NAMALWA (cell line): ENCODE results near the gene STUM.
"Not testable (repeated sequence)": the region's sequence is repeated elsewhere in the genome, so short reads cannot be mapped to it uniquely, and the experiment has no call there.

Experiments used
- DNase-seq: peaks from one replicate; pipeline ENCODE4 v3.0.0-alpha.2; 2015; ENCODE audit warnings: low spot score

STUM gene

GRCh38 chr1:226548256-226549093, at the start of gene STUM:
TSS of gene STUM (plus strand) at chr1:226548764. CDS start at chr1:226548905, 141 bp downstream.
- no peak for DNase-seq

DNA sequence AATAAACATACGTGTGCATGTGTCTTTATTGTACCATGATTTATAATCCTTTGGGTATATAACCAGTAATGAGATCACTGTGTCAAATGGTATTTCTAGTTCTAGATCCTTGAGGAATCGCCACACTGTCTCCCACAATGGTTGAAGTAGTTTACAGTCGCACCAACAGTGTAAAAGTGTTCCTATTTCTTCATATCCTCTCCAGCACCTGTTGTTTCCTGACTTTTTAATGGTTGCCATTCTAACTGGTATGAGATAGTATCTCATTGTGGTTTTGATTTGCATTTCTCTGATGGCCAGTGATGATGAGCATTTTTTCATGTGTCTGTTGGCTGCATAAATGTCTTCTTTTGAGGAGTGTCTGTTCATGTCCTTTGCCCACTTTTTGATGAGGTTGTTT, 48.9 kb upstream of the STUM start:
- not testable (repeated sequence) for DNase-seq

GRCh38 chr1:226506021-226506420, 42.5 kb upstream of the STUM start:
- DNase-seq = no peak

DNA sequence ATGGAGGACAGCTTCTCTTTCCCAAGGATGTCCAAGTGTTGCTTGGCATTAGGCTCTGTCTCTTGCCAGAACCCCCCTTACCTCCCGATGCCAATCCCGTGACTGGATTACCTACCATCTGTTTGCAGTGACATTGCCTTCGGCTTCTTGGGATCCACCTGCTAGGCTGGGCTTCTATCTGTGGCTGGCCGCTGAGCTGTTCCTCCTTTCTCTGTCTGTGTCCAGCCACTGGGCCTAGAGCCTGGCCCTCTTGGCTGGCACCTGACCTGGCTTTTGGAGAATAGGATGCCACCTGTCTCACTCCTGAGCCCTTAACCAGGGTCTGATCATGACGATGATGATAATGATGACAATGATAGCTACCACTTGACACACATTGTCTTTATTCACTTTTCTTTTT, 41.6 kb upstream of the STUM start:
- DNase-seq = no peak

DNA sequence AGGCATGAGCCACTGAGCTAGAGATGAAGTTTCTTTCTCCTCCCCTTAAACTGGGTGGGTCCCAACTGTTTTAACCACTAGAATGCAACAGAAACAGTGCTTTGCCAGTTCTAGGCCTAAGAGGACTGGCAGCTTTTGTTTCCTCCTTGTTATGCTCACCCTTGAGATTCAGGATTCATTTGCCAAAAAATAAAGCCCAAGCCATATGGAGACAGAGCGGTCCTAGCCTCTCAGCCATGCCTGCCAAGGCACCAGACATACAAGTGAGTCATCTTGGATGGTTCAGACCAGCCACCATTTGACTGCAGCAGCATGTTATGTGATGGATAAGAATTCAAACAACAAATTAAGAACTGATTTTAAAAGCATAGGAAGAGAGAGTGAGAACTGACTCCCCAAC, 38.1 kb upstream of the STUM start:
- no peak for DNase-seq

DNA sequence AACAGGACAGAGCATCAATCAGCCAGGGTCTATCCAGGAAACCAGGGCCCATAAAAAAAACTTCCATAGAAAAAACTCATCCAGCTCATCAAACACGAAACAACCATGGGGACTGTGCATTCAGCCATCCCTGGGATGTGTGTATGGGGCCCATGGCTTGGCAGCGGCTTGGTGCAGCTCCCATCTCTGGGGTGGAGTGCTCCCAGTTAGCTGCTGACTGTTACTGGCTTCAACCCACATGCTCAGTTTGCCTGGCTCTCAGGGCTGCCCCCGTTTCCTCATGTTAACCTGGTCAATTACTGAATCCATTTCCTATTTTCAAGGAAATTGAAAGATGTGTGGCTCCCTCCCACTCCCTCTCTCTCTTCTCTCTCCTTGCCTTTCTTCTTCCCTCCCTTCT, 37.3 kb upstream of the STUM start:
- no peak for DNase-seq

DNA sequence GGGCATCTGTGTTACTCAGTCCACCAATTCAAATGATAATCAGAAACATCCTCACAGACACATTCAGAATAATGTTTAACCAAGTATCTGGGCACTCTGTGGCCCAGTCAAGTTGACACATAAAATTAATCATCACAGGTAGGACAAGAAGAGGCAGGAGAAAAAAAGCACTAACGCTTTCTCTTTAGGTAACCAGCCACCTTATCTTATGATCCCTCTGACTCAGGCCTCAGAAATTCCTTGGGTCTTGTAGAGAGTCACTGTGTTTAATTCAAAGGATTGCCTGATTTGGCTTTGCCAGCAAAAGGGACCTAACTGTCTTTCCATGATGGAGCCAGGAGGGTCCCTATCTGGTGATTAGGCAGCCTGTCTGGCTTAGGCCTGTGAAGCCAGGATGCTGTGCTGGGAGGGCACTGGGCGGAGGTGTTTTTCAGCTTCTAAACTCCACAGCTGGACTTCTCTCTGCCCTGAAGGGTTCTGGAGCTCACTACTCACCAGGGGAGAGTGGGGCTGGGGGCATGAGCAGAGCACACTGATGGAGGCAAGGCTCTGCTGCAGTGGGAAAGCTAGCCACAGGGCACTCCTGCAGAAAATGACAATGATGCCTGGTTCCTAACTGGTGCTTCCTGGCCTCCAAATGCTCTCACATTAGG, 36.4 kb upstream of the STUM start:
- DNase-seq = no peak

GRCh38 chr1:226518375-226518774, 30.2 kb upstream of the STUM start:
- DNase-seq = no peak

DNA sequence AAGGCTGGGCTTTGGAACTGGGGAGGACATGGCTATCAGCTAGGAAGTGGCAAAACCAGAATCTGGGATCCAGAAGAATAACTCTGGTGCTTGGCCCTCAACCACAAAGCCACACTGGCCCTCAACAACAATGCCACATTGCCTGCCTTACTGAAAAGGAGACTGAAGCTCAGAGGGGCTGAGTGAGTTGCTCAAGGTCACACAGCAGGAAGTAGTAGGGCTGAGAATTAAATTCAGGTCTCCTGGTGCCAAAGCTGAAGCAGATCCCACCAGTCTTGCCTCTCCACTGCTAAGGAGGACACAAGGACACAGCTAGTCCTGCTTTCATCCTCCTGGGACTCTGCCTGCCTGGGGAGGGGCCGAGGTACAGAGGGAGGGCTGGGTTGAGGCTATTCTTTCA, 29.4 kb upstream of the STUM start:
- DNase-seq = no peak

DNA sequence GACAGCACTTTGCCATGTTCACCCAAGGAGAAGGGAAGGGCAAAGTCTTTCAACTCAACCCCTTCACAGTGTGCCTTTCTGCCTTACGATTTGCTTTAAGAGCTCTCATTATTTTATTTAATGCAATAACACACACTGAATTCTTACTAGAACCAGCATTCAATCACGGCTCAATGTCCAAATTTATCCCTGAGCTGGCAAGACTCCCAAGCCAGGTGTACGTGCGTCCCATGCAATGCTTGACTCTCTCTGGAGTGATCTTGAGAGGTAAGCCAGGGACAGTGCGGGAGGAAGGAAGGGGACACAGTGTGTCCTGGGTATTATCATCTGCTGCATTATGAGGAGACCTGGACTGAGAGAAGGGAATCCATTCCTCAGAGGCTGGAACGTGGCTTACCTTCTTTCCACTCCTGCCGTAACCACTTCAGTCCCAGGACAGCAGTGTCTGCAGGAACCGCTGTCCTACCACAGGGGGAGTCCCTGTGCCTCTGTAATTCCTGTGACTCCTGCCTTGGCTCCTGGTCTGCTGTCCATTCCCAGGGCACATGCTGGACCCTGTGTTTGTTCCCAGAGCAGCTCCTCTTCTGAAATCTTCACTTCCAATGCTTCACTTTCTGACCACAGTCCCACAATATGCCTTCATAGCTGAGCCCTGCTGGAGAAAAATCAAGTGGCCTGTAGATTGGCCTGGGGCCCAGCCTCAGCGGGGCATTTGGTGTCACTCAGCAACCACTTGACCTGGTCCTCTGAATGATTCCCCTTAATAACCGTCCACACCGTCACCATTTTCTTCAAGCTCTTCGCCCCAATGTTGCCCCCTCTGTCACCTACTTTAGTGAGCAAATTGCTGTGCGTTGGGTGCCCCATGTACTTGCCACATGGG, 28.6 kb upstream of the STUM start:
- DNase-seq = no peak

DNA sequence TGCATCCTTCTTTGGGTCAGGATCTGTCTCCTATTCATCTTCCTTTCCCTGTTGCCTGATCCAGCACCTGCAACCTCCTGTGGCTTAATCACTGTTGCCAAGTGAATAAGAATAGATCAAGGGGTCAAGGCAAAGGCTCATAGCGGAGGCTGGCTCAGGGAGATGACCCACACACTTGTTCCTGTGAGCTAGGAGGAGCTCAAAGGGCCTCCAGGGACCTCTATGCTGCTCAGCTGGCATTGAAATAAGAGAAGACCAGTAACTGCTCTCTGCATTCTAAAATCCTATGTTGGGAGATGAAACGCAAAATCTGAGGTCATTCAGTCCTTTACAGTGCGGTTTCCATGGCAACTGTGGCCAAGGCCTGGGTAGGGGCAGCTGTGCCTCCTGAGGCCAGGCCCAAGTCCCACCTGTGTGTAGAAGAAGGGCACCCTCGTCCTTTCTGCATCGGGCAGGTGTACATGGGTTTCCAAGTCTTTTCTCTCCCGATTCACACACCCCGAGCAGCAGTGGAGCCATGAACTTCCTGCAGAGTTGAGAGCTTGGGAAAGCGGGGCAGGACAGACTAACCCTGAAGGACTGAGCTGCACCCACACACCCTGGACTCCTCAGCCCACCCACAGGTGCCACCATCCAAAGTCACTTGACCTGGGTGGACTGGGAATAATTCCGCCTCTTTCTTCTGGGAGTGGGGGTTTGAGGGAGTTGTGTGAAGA, 27.8 kb upstream of the STUM start:
- no peak for DNase-seq

- DNase-seq = no peak
Observed at GRCh38 chr1:226523646-226524406, 24.7 kb upstream of the STUM start.

DNA sequence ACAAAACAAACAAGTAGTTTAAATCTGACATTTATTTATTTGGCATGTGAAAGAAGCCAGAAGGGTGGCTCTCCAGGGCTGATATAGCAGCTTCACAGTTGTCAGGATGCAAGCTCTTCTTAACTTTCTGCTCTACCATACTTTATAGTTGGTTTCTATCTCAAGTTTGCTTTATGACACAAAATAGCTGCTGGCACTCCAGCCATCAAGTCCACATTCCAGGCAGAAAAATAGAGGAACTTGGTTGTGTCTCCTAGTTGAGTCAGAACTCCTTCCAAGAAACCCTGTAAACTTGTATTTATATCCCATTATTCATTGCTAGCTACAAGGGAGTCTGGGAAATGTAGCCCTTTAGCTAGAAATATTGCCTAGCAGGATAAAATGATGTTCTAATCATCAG, 24.0 kb upstream of the STUM start:
- no peak for DNase-seq

- DNase-seq = no peak
Observed at GRCh38 chr1:226525750-226526149, 22.8 kb upstream of the STUM start.

- no peak for DNase-seq
Observed at GRCh38 chr1:226526801-226527595, 21.6 kb upstream of the STUM start.

- DNase-seq = no peak
Observed at GRCh38 chr1:226529891-226530290, 18.7 kb upstream of the STUM start.

DNA sequence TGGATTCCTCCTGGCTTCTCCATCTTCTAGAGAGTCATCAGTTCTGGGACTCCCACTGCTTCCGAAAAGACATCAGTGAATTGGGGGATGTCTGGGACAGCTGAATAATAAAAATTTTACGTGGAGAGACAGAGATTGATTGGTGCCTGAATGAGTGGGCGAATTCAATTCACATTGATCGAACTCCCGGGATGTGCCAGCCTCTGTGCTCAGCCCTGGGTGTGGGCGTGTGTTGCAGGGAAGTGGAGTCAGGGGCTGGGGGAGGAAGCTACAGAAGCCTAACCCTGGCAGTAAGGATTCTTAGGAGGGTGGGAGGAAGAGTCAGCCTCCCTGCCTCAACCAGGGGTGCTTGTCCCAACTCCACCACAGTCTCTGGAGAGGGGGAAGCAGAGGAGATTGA, 18.0 kb upstream of the STUM start:
- DNase-seq = no peak

DNA sequence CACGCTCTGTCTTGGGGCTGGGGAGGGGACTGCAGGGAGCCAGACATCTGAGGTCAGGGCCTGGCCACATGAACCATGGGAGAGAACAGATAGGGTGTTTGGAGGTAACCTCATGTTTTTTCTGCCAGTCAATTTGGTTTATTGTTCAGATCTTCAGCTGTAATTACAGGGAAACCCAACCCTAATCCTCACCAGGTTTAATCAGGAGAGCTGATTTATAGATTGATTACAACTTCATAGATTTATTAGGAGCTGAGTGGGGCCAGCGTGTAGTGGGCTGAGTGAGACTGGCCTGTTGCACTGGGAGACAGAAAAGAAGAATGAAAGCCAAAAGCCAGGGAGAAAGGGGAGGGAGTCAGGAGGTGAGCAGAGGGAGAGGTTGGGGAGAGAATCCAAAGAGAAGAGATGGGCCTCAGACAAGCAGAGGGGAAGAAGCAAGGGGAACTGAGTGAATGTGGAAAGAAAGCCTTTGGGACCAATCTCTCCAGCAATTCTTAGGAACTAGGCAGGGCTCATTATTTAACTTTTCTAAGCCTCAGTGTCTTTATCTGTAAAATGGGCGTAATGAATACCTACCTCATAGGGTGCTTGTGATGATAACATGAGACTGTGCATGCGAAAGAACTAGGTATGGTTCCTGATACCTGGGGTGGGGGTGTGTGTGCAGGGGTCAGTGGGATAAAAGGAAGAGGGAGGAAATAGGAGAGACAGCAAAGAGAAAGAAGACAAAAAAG, 17.0 kb upstream of the STUM start:
- DNase-seq = no peak

DNA sequence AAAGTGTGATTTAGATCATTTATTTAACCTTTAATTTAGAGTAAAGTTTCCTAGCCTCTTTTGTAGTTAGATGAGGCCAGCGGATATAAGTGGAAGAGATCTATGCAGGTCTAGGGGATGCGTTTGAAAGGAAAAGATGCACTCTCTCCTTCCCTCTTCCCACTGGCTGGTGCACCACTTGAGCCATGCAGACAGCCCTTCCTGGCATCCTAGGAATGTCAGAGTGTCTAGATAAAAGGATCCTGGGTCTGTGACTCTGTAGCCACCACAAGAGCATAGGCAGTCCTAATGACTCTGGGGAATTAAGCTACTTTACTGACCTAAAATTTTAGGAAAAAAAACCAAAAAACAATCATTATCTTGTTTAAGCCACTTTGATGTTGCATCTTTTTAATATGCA, 16.0 kb upstream of the STUM start:
- no peak for DNase-seq

GRCh38 chr1:226533220-226533619, 15.3 kb upstream of the STUM start:
- no peak for DNase-seq
